Activated CD4-positive, alpha-beta T cell treated with anti-CD3 and anti-CD28 coated beads, Interleukin-2, amount 50 U/mL, for 48 hours (primary cell): ENCODE data around the gene C6orf136.

Experiments
- DNase-seq, 2 experiments: peaks; one replicate each; pipeline ENCODE4 v3.0.0-alpha.2; 2020

C6orf136 gene, protein sequence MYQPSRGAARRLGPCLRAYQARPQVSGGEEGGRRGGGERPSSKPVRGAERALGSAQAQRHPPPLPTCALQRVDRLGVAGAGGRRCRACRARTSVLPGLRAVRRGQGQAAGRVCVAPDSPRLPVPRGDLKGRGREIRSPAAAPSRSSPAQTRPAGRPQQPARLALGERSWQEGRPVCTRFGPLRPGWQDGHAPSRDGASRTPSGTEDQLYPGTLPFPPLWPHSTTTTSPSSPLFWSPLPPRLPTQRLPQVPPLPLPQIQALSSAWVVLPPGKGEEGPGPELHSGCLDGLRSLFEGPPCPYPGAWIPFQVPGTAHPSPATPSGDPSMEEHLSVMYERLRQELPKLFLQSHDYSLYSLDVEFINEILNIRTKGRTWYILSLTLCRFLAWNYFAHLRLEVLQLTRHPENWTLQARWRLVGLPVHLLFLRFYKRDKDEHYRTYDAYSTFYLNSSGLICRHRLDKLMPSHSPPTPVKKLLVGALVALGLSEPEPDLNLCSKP

DNA sequence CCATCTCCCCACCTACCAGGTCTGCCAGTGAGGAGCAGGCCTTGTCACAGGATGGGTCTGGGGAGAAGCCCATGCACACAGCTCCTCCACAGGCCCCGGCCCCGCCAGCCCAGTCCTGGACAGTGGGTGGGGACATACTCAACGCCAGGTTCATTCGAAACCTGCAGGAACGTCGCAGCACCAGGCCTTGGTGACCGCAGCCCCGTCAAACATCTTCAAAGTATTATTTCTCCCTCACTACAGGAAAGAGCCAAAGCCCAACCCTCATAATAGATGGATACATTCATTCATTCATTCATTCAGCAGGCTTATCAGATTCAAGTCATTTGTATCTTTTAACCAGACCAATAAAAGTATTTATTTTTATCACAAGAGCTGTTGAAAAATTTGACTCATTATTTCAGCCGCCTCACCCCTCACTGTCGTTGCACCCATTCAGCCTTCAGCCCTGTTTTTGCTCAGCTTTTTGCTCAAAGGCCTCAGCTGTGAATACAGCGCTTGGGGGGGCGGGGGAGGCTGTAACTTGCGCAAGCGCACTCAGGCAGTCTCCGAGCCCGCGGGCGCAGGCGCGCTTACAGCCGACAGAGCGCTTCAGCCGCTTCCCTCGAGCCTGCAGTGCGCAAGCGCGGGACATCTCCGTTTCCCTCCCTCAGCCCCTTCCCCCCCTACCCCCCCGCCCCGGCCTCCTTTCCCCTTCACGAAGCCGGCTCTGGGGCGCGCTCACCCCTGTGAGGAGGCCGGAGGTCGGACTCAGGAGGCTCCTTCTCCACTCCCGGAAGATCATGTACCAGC is at the start of gene C6orf136:
C6orf136 (plus strand) TSS at position 684 of the 792 bp plus-strand sequence; CDS start at position 783, 99 bp downstream.
- DNase-seq = peak; percentile 90 to 94

DNA sequence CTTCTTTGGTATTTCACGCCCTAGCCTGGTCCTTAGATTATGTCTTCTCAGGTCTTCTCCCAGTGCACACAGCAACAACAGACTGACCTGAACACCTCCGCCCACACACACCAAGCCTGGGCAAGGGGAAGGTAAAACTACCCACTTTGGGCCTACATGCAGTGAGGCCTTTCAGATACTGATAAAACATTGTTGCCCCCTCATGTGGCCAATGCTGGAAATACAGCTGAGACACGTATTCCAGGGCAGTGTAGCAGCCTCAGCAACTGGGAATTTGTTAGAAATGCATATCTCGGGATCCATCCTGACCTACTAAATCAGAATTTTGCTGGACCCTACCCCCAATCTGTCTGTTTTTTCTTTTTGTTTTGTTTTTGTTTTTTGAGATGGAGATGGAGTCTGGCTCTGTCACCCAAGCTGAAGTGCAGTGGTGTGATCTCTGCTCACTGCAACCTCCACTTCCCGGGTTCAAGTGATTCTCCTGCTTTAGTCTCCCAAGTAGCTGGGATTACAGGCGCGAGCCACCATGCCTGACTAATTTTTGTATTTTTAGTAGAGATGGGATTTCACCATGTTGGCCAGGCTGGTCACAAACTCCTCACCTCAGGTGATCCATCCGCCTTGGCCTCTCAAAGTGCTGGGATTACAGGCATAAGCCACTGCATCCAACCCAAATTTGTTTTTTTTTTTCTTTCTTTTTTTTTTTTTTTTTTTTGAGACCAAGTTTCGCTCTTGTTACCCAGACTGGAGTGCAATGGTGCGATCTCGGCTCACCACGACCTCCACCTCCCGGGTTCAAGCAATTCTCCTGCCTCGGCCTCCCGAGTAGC is 49.4 kb upstream of the C6orf136 start:
- DNase-seq = peak; percentile 89 to 91

DNA sequence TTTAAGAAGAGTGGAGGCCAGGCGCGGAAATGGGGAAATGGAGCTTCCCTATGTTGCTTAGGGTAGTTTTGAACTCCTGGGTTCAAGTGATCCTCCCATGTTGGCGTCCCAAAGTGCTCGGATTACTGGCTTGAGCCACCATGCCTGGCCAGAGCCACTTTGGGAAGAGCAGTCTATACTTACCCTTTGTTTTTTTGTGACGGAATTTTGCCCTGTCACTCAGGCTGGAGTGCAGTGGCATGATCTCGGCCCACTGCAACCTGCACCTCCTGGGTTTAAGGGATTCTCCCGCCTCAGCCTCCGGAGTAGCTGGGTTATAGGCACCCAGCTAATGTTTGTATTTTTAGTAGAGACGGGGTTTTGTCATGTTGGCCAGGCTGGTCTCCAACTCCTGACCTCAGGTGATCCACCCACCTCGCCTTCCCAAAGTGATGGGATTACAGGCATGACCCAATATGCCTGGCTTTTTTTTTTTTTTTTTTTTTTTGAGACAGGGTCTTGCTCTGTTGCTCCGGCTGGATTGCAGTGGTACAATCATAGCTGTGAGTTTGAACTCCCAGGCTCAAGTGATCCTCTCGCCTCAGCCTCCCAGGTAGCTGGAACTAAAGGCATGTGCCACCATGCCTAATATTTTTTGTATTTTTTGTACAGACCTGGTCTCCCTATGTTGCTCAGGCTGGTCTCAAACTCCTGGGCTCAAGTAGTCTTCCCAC is 47.9 kb upstream of the C6orf136 start:
- DNase-seq = no peak

DNA sequence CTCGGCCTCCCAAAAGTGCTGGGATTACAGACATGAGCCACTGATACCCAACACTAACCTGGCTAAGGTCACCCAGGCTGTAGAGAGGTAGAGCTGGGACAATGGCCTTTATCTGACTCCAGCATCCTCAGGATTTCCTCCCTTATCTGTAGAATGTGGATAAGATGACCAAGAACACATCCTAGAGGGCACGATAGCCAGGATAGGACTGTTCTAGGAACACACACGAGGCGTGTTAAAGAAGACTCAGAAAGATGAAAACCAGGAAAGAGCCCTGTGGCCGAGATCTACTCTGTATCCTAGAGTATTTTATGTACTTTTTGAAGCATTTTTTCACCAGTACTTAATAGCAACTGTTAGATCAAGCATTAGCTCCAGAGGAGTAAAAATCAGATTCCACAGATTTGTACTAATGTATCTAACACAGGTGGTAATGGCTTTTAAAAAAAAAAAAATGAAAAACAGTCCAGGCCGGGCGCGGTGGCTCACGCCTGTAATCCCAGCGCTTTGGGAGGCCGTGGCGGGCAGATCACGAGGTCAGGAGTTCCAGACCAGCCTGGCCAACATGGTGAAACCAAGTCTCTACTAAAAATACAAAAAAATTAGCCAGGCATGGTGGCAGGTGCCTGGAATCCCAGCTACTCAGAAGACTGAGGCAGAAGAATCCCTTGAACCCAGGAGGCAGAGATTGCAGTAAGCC is 47.2 kb upstream of the C6orf136 start:
- no peak for DNase-seq

DNA sequence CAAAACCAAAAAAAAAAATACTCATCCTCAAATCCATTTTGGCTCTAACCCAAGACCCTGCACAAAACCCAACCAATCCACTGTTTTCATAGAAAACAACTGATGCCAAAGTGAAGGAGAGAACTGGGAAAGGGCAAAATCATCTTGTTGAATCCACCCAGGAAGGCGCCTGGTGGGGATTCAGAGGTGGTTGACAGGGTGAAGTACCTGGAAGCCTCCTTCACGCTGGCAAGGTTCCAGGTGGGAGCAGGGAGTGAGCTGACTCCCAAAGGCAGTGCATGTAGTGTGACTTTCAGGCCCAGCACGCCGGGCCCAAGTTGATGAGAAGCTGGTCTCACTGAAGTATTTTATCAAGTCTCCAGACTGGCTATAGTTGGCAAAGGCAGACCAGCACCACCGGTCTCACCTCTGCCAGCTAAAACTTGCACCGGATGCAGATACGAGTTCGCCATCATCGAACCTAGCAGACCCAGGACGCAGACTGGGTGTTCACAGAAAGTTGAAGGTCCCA is 46.4 kb upstream of the C6orf136 start:
- no peak for DNase-seq

DNA sequence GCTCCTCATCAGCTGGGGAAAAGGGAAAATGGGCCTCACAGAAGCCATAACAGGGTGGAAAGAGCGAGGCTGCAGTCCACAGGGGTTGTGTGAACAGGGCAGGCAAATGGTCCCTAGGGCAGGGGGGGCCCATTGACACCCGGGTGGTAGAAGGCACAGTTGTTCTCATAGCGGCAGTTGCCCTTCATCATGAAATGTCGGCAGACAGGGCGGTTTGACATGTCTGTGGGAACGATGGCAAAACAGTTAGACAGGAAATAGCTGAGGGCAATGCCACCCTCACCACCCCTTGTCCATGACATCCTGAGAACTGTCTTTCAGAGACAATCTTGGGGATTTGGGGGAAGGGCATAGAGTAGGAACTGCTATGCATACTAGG is 45.5 kb upstream of the C6orf136 start:
- no peak for DNase-seq

DNA sequence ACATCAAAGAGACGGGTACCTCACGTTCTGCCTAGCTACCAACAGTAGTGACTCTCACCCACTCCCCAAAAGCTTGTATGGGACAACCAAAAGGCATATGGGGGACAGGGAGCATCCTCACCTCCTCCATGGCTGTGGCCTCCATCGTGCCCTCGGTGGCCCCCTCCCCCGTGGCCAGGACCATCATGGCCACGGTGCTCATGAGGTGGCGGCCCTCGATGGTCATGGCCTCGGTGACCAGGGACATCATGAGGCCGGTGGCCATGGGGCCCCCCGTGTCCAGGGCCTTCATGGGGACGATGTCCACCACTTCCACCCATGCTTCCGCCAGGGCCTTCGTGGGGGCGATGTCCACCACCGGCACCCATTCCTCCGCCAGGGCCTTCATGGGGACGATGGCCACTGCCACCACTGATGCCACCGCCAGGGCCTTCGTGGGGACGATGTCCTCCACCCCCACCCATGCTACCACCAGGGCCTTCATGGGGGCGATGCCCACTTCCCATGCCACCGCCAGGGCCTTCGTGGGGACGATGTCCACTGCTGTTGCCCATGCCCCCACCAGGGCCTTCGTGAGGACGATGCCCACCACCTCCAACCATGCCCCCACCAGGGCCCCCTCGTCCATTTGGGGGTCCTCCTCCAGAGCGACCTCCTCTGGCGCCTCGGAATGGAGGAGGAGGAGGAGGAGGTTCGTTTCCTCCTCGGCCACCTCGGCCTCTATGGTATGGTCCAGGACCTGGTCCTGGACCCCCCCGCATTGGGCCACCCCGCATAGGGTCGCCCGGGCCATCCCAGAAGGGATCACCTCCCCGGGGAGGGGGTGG is 44.9 kb upstream of the C6orf136 start:
- DNase-seq = no peak

DNA sequence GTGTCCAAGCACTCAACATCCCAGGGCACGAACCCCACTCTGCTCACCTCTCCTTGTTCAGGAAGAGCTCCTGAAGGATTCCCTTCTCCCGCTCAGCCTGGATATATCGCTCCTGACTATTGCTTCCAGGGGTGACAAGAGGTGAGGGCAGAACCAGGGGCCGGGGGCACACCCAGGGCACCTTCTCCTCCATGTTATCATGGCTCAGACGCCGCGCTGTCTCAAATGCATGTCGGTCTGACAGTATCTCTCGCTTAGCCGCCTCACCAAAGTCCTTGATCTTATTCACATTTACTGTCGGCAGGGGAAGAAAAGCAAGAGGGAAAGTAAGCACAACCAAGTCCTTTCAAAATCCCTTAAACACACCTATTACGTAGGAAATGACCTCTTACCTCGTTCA is 43.0 kb upstream of the C6orf136 start:
- no peak for DNase-seq

DNA sequence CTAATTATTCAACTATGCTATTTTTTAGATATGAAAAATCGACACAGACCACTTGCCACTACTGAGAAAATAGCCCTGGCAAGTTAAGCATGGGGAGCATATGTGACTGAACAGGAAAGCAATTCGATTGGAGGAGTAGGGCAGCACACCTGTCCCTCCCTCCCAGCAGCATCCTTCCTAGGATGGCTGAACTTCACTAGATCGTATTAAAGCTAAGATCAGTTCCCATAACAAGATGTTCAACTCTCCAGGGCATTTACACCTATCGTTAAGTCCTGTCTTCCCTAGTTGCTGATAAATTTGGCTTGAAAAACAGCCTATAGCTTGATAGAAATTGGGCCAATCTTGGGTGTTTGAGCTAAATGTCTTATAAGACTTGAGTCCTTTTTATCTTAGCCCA is 36.9 kb upstream of the C6orf136 start:
- no peak for DNase-seq

DNA sequence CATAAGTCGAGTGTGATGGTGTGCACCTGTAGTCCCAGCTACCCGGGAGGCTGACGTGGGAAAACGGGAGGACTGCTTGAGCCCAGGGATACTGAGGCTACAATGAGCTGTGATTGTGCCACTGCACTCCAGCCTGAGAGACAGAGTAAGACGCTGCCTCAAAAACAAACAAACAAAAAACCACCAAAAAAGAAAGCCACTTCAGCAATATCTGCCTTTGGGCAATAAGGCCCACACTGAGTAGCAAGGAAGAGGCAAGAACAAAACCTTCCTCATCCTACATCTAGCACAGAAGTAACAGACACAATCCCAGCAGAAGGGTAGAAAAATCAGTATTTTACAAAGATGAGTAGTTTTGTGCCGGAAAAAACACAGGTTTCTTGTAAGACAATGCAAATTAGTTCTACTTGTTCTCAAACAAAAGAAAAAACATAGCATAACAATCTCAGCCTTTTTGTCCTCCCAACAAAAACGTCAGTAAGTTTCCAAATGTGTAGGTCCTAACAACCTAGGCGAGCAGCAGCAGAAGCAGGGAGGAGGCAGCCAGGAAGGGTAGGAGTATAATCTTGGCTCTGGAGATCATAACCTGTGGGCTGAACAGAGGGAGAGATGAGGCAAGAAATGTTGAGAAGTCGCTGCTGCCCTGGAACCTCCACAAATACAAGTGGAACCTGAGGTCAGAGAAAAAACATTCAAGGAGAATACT is 35.6 kb upstream of the C6orf136 start:
- no peak for DNase-seq

DNA sequence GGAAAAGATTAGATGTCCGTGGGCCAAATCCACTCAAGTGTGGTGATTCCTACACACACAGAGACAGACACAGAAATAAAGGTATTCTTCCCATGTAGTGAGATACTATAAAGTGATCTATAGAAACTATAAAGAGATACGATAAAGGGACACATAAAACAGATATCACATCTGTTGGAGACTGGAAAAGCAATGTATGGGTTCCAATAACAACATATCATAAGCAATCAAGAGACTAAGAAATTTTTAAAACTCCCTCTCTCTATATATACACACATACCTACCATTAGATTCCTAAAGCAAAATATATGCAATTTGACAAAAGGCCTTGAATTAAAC is 35.1 kb upstream of the C6orf136 start:
- no peak for DNase-seq

DNA sequence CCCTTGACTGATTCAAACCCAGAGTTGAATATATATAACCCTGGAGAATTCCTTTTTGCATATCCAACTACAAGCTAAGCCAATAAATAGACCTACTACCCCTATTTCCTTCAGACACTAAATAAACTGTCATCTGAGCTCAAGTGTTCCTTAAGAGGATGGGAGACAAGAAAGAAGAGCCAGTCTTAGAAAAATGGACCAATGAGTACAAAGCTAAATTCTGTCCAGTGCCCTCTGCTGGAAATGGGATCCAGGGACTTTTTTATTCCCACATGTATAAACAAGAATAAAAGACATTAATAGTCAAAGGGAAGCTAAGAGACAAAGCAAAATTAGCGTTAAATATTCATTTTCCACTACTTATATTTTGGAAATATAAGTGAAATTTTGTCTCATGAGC is 34.7 kb upstream of the C6orf136 start:
- no peak for DNase-seq

DNA sequence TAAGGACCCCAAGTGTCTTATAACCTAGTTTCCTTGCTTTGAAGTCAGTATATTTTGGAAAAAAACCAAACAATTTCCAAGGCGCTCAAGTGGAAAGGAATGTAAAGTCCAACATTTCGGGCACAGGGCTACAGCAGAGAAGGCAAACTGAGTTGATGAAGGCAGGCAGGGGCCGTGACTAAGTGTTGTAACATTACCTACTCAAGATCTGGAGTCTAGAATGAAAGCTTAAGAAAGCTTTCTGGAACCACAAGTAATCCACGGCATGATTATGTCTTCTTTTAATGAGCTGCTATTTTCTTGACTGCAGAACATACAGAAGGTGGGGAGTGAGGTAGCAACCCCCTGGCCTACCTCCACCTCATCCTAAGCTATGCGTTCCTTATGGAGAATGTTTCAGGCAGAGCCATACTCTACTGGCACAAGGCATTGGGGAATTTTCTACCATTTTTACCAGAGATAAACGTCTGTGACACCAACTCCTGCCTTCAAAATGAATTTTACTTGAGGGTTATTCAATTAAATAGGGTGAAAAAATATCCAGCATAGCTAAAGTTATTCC is 34.2 kb upstream of the C6orf136 start:
- DNase-seq = no peak

DNA sequence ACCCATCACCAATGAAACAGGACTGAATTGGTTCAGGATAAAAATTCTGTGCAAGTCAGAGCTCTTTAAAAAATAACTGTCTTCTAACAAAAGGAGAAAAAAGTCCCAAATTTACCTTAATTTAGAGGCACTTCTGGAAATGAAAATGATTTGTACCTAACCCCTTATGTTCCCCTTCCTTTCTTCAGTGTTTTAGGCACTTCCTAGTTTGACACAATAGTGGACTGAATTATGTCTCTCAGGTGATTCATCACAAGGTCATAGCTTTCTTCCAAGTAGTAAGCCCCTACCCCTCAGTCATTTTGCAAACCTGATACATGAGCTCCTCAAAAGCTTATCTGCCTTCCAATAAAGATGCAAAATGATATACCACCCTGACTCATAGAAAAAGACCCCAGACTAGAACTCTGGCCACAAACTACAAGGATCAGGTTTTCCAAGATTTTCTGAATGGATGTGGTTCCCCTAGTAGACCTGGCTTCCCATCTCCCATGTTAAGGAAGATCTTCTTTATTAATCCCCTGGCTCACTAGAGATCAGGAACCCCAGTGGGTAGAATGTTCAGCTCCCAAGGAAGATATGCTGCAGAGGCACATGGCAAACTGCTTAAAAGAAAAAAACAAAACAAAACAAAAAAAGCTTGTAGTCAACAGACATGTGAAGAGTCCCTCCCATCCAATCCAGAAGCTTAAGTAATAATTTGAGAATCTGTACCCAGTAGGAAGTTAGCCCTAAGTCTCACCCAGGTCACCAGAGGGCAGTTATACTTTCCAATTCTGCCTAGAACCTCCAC is 33.5 kb upstream of the C6orf136 start:
- DNase-seq = no peak

DNA sequence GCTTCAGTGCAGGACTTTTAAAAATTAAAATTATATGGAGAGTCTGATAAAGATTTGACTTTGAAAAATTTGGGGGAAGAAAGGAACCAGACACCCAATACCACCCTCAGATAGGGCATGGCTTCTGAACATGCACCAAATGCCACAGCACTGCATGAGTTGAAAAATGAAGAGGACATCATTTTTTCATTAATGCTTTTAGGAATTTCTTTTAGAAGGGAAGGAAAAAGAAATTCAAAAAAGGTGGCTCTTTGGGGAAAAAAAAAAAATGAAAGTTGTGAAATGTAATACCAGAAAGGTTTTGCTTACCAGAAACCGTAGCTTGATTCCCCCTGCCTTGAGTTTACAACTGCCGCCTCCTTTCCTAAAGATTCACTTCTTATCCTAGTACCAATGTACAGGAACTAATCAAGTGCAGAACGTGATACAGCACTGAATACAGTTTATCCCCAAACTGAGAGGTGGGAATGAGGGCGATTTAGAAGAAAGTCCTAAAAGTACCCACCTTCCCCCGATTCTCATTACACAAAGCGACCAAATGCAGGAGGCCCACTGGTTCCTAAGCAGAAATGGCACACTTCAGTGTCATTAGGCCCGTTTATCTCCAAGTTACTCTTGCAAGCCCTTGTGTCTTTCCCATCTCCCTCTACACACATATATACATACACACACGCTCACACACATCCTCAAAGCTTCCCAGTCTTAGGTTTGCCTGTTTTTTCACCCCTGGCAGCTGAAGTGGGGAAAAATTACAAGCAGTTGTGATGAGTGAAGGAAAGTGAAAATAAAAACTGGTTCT is 32.7 kb upstream of the C6orf136 start:
- no peak for DNase-seq

DNA sequence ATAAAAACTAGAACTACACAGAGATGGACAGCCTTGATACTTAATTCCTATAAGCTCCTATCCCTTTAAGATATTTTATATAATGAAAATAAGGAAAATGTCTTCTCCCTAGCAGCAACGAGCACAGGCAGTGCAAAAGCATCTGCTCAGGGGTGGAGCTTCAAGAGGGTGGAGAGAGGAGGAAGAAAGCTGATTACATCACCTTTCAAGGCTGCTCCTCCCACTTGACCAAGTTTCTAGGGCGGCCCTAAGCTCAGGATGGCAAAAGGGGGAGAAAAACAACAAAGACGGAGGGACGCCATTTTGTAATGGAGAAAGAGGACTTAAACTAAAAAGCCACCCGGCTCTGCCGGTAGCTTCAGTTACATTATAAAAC is 32.1 kb upstream of the C6orf136 start:
- DNase-seq = peak; percentile 77 to 86

DNA sequence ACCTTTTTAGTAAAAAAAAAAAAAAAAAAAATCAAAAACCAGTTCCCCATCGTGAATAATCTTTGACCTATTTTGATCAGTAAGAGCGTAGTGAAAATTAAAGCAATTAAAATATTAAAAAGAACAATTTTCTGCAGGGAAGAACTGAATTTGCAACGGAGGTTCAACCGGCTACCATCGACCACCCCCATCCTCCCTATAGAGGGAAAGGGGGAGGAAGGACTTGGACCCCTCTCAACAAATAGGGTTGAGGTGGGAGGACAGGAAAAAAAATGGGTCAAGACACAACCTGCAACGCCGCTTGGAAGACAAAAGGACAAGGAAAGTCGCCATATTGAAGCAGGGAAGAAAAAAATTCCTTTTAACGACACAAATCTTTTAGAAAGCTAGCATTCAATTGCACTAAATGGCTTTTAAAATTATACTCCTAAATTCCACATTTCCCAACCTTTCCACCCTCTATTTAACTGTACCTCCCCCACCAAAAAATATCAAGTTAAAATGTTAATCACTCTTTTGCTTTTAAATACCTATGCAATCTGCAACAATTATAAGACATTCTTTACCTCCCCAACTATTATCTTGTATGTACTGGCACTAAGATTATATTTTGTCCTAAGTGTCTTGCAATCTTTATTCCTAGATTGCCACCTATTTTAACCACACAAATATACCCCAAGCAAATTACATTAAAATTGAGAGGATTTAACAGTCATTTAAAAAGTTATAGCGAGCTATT is 31.5 kb upstream of the C6orf136 start:
- peak in 1 of 2 experiments; percentile 41 for DNase-seq
